Body of pancreas (tissue), 4 donors: Measurements from ENCODE around the gene TFDP1.

Source experiments
- POLR2A ChIP-seq, 3 donors: fragments of 450-650 bp; IDR thresholded peaks; one replicate each; pipeline ENCODE4 v1.6.1; 2016; ENCODE audit warnings: antibody characterized with exemption in 3 of 3, mild to moderate bottlenecking in 2 of 3
- TF ChIP-seq, protein P1 (sequence below), 7 experiments: fragments of 450-650 bp in 4 of 7; fragments of 200-600 bp in 3 of 7; sonication (generic) in 3 of 7; IDR thresholded peaks; one replicate each; pipeline ENCODE4 v1.5.1; 2016 to 2019; ENCODE audit warnings: antibody characterized with exemption in 7 of 7

DNA sequence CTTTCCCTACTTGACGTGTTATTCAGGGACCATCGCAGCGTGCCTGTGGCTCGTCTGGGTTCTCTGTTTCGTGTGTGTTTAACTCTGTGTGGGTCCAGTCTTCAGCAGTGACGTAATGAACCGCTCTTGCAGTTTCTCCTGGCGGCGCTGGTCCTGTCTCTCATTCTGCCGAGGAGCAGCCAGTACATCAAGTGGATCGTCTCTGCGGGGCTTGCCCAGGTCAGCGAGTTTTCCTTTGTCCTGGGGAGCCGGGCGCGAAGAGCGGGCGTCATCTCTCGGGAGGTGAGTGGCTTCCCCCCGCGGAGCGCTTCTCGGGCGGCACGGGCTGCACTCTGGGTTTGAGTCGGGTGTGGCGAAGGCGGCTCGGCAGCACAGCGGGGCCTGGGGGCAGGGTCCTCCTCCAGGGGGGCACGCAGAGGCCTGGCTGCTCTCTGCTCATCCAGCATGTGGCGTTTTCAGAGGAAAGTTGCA is 36.3 kb upstream of the TFDP1 start:
- TF ChIP-seq, protein P1, sequence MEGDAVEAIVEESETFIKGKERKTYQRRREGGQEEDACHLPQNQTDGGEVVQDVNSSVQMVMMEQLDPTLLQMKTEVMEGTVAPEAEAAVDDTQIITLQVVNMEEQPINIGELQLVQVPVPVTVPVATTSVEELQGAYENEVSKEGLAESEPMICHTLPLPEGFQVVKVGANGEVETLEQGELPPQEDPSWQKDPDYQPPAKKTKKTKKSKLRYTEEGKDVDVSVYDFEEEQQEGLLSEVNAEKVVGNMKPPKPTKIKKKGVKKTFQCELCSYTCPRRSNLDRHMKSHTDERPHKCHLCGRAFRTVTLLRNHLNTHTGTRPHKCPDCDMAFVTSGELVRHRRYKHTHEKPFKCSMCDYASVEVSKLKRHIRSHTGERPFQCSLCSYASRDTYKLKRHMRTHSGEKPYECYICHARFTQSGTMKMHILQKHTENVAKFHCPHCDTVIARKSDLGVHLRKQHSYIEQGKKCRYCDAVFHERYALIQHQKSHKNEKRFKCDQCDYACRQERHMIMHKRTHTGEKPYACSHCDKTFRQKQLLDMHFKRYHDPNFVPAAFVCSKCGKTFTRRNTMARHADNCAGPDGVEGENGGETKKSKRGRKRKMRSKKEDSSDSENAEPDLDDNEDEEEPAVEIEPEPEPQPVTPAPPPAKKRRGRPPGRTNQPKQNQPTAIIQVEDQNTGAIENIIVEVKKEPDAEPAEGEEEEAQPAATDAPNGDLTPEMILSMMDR (IDR thresholded peaks at IDR 0.05), result no peak
- TF ChIP-seq POLR2A (IDR thresholded peaks at IDR 0.05), result no peak
